Activated CD4-positive, alpha-beta T cell treated with anti-CD3 and anti-CD28 coated beads, Interleukin-2, Interleukin-4, amounts not matched to agents 100 ng/mL and 50 ng/mL, durations not matched to agents 16 hours and 8 hours (primary cell): Measurements from ENCODE around the gene GBX2.

ENCODE experiments used
- DNase-seq: peaks from one replicate; pipeline ENCODE4 v3.0.0-alpha.2; 2020; ENCODE audit warnings: low spot score

GBX2 gene

DNA sequence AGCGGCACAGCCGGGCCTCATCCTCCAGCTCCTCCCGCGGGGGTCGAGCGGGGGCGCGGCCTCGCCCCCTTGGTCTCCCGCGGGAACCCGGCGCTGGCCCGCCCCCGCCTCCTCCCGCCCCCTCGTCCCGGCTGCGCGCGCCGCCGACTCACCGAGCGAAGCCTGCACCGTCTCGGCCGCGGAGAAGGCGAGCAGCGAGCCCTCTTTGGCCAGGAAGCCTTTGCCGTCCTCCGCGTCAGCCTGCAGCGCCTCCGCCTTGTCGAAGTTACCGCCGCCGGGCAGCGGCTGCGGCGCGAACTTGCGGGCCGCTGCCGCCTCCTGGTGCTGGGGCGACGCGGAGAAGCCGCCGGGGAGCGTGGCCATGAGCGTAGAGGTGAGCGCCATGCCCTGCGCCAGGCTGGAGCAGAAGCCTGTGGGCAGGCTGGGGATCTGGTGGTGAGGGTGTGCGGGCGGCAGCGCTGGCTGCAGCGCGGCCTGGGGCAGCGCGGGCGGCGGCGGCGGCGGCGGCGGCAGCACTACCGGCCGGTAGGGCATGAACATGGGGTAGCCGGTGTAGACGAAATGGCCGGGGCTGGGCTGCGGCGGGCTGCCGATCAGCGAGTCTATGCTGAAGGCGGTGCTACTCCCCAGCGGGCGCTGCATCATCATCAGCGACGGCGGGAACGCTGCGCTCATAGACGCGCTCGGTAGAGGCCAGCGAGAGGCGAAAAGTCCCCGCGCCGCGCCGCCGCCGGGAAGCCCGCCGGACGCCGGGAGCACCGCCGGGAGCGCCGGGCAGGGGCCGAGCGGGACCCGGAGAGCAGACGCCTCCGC, 683 bp downstream of the GBX2 start:
- no peak for DNase-seq

DNA sequence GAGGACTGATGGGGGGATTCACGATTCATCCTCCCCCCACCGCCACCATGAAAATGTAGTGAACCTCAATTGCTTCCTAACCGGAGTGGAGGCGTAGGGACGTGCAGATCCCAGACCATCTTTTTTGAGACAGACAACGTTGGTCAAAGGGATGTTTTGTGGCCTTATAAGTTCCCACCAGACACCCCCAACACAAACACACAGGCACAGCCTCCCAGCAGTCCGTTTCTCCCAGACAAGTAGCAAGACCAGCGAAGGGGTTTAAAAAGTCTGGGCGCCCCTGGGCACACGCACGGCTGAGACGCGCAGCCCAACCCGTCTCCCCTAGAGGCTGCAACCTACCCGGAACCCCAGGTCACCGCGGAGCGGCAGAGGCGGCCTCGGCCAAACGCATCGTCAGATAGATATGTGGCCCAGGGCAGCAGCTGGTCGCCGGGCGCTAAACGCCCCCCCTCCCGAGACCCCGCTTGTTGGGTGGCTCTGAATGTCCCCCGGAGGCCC, 1.3 kb downstream of the GBX2 start:
- no peak for DNase-seq

- no peak for DNase-seq
Measured at GRCh38 chr2:236165842-236166795, 2.1 kb downstream of the GBX2 start.

- DNase-seq = no peak
Measured at GRCh38 chr2:236164925-236165841, 3.0 kb downstream of the GBX2 start.

DNA sequence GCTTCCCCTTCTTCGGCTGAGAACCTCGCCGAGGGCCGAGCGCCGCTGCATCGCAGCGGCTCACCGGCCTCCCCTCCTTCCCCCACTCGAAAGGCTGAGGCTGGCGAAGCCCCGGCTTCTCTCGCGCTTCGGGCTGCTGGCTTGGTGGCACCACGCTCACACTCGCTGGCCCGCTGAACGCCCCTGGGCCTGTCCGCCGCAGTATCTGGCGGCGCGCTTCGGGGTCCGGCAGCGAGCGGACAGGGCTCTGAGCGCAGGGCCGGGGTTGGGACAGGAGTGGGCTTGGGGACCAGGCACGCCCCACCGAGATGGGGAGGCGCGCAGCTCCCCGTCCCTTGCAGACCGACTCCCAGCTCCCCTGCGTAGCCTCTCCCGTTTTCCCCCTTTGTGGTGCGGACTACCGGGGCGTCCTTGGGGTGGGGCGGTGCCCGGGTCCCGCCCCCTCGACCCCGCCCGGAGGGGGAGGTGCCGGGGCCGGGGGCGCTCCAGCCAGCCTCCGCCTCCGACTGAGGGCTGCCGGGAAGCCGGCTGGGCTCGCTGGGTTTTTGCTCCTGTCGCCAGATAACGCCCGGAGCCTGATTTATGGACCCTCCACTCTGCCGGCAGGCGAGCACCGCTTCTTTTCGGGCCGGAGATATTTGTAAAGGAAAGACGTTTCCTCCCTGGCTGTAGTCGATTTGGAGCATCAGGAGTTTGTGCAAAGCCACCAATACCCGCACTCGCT, 3.8 kb downstream of the GBX2 start:
- DNase-seq = no peak

- no peak for DNase-seq
Measured at GRCh38 chr2:236163471-236164200, 4.5 kb downstream of the GBX2 start.

DNA sequence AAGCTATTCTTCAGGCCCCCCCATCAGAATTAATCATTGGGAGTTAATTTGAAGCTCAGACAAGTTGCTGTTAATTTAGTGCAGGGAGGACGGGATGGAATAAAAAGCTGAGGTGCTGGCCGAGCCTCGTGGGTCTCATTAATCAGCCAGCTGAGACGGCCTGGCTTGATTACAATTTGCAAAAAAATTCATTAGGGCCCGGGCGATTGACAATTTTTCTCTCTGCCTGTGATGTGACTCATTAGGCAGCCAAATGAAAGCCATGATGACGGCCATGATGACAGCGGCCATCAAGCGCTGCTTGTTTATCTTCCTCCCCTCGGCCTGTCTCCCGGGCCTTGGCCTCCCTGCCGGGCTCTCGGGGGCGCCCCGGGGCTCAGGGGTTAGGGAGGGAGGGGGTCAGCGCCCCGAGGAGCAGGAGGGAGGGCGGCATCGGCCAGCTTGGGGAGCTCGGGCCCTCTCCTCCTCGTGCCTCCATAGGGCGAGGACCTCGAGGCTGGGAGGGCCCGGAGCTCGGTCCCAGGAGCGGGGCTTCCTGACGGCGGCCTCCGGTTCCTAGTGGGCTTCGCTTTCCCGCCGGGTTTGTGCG, 5.2 kb downstream of the GBX2 start:
- no peak for DNase-seq

- DNase-seq = no peak
Measured at GRCh38 chr2:236162031-236162845, 5.9 kb downstream of the GBX2 start.

DNA sequence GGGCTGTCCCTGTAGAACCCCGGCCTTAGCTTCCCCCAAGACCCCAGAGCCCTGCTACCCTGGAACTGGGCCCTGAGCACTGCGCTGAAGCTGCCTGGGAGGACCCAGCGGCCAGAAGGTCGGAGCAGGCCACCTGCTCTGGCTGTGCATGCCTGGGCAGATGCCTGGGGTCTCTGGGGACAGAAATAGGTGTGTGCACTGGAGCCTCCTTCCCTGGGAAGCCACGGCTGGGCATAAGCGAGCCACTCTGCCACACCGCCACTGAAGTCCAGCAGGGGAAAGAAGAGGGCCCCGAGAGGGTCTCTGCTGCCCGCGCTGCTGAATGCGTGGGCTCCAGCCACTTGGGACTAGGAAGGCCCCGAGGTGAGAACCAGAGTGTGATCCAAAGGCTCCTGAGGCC, 6.7 kb downstream of the GBX2 start:
- DNase-seq = no peak

- no peak for DNase-seq
Measured at GRCh38 chr2:236161082-236161462, 7.1 kb downstream of the GBX2 start.

DNA sequence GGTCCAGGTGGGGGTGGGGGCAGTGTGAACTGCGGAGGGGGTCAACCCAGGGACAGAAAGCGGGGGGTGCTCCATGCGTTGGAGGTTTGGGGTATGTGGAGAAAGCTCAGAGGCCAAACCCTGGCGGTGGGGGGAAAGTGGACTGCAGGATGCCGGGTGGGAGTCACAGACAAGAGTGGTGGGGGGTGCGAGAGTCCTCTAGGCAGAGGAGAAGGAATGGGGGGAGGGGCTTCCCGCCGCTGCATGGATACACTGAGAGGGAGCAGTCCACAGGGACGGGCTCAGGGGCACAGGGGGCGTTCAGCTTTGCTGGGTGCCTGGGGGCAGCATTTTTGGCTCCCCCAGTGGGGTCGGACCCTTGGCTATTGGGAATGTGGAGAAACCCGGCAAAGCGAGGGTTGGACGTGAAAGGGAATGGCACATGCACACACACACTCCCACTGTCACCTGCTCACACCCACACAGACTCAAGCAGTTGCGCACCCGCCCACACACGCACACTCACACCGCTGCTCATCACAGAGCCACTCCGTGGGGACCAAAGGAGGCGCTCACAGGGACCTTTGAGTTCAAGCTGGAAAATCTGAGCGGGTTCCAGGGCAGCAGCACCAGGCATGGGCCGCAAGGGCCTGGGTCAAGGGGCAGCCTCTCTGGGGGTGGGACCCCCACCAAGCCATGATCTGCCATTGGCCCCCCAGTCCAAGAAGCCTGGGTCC, 7.7 kb downstream of the GBX2 start:
- DNase-seq = no peak

GRCh38 chr2:236159778-236160170, 8.4 kb downstream of the GBX2 start:
- DNase-seq = no peak

GRCh38 chr2:236158969-236159777, 9.0 kb downstream of the GBX2 start:
- DNase-seq = no peak

DNA sequence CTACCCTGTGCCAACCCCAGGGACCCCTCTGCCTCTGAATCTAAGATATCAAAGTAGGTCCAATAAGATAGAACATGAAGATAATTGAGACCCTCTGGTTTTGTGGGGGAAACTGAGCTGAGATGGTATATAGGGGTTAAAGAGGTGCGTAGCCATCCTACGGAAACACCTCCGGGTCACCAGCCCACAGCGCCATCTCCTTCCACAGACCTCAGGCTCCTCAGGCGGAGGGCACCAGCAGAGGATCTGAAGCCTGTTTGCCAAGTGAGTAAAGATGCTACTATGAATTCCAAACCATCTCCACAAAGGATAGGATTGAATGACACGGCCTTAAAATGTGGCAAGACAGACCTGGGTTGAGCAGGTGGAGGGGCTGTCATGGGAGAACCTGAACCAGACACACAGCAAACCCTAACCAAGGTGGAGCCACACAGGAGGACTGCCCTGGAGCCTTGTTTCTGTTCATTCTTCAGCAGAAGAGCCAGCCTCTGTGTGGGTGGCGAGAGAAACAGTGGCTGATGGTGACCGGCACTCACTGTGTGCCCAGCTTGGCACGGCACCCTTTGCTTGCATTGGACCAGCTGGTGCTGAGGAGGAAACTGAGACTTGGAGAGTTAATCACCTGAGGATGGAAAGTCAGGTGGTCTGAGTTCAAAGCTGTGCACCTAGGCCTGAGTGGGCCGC, 10.2 kb downstream of the GBX2 start:
- DNase-seq = no peak

DNA sequence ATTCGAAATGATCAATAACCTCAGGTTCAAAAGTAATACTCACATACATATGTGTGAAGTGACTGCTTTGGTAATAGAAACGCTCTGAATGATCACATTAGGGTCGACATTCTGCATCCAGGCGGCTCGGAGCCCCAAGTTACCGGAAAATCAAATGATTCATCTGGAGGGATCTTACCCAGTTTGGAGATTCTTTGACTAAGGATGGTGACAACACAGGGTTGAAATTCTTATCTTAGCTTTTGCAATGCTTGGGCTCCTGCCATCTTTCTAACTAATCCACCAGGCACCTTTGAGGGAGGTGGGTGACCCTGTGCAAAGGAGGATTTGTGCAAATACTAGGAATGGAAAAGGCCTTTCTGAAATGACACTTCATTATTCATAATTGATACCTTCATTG, 10.8 kb downstream of the GBX2 start:
- no peak for DNase-seq

GRCh38 chr2:236156860-236157194, 11.4 kb downstream of the GBX2 start:
- no peak for DNase-seq
